K562 (cell line): ENCODE data around the gene PI4K2A. TPM values are rescaled to one million over a fixed set of nuclear protein-coding genes. Genes with fewer than 3 reads are reported as not detected.

ENCODE experiments used
- E2F1 ChIP-seq: sonication (generic); formaldehyde crosslinking; IDR thresholded peaks from 2 replicates; pipeline ENCODE4 v1.8.1; 2023; ENCODE audit warnings: mild to moderate bottlenecking, missing genetic modification reagents, moderate library complexity
- EWSR1 ChIP-seq: fragments of 450-650 bp; IDR thresholded peaks from 2 replicates; pipeline ENCODE4 v1.6.1; 2018; ENCODE audit warnings: borderline replicate concordance, mild to moderate bottlenecking, low read depth, moderate library complexity; ENCODE audit not compliant: partially characterized antibody
- FOSL1 ChIP-seq: fragments of 200-800 bp; sonication (Bioruptor generic); conservative IDR thresholded peaks from 2 replicates; pipeline ENCODE4 v1.6.1; 2016; ENCODE audit warnings: missing genetic modification characterization, missing compliant biosample characterization
- FOXA1 ChIP-seq: fragments of 450-650 bp; IDR thresholded peaks from 2 replicates; pipeline ENCODE4 v1.6.1; 2016; ENCODE audit warnings: mild to moderate bottlenecking, borderline replicate concordance
- IFI16 ChIP-seq: fragments of 250-450 bp; sonication (Bioruptor Pico); IDR thresholded peaks from 2 replicates; pipeline ENCODE4 v2.1.2; 2022; ENCODE audit warnings: mild to moderate bottlenecking, inconsistent platforms
- MCM3 ChIP-seq: fragments of 450-650 bp; IDR thresholded peaks from 2 replicates; pipeline ENCODE4 v1.6.1; 2016
- MED1 ChIP-seq: sonication (generic); formaldehyde crosslinking; IDR thresholded peaks from 2 replicates; pipeline ENCODE4 v1.8.1; 2023; ENCODE audit warnings: missing genetic modification reagents, borderline replicate concordance
- NCOR1 ChIP-seq: fragments of 450-650 bp; IDR thresholded peaks from 2 replicates; pipeline ENCODE4 v1.6.1; 2016; ENCODE audit warnings: mild to moderate bottlenecking, moderate library complexity
- NFE2 ChIP-seq: IDR thresholded peaks from 2 replicates; pipeline ENCODE4 v1.6.1; 2014; ENCODE audit warnings: antibody characterized with exemption, low read depth
- PTTG1 ChIP-seq: fragments of 450-650 bp; IDR thresholded peaks from 2 replicates; pipeline ENCODE4 v1.6.1; 2016; ENCODE audit warnings: low read depth, mild to moderate bottlenecking, missing genetic modification characterization, missing compliant biosample characterization
- RFX5 ChIP-seq: IDR thresholded peaks from 2 replicates; pipeline ENCODE4 v1.6.1; 2011; ENCODE audit warnings: low read depth, mild to moderate bottlenecking, improper control_type of control experiment, low read length
- STAT5A ChIP-seq: IDR thresholded peaks from 2 replicates; pipeline ENCODE4 v1.6.1; 2012; ENCODE audit warnings: low read length, inconsistent platforms, borderline replicate concordance
- ZBTB33 ChIP-seq: sonication (generic); formaldehyde crosslinking; IDR thresholded peaks from 2 replicates; pipeline ENCODE4 v1.8.1; 2023; ENCODE audit warnings: mild to moderate bottlenecking, missing genetic modification reagents
- ZNF311 ChIP-seq: fragments of 250-450 bp; sonication (Bioruptor Pico); IDR thresholded peaks from 2 replicates; pipeline ENCODE4 v1.4.0; 2020; ENCODE audit warnings: mild to moderate bottlenecking, moderate library complexity
- ZNF354B ChIP-seq: fragments of 250-450 bp; sonication (Bioruptor Pico); IDR thresholded peaks from 2 replicates; pipeline ENCODE4 v1.4.0; 2020
- ZNF764 ChIP-seq: fragments of 250-450 bp; sonication (Bioruptor Pico); IDR thresholded peaks from 2 replicates; pipeline ENCODE4 v1.4.0; 2020; ENCODE audit warnings: low read depth, mild to moderate bottlenecking, moderate library complexity
- polyA plus RNA-seq, 8 experiments: library from polyadenylated mRNA; depleted of rRNA in 4 of 8; stranded (reverse) in 5 of 8; unstranded in 3 of 8; fragments of >200 nt; fragmentation: Nextera tagmentation in 2 of 8; fragmentation: Illumina TruSeq in 1 of 8; extraction: Ambion mirVana in 2 of 8; extraction: Trizol in 1 of 8; gene quantifications; 2 replicates each; pipeline versions ENCODE4 v1.2.1 to v1.2.3, GENCODE V29; 2011 to 2014; ENCODE audit warnings: inconsistent platforms in 1 of 8, missing spikeins in 1 of 8
- total RNA-seq, 7 experiments: library from RNA; depleted of rRNA in 6 of 7; stranded (reverse); fragments of >200 nt in 6 of 7; fragmentation: Illumina TruSeq in 2 of 7; extraction: Trizol in 2 of 7; gene quantifications; 2 replicates each; pipeline versions ENCODE4 v1.2.1 to v1.2.3, GENCODE V29; 2011 to 2021; ENCODE audit warnings: low replicate concordance in 1 of 7
- TF ChIP-seq, protein P1 (sequence below): fragments of 200-800 bp; sonication (Bioruptor generic); IDR thresholded peaks from 2 replicates; pipeline ENCODE4 v1.6.1; 2017; ENCODE audit warnings: missing genetic modification characterization, missing compliant biosample characterization
- TF ChIP-seq, protein P2 (sequence below): fragments of 450-650 bp; formaldehyde crosslinking; IDR thresholded peaks from 2 replicates; pipeline ENCODE4 v1.4.0; 2020; ENCODE audit warnings: mild to moderate bottlenecking, moderate library complexity
- TF ChIP-seq, protein P3 (sequence below): fragments of 250-450 bp; sonication (Bioruptor Pico); IDR thresholded peaks from 2 replicates; pipeline ENCODE4 v1.5.0; 2021
- TF ChIP-seq, protein P4 (sequence below), 2 experiments: fragments of 250-450 bp in 1 of 2; fragments of 450-650 bp in 1 of 2; sonication (Bioruptor Pico) in 1 of 2; IDR thresholded peaks; 2 replicates each; pipeline versions ENCODE4 v1.6.1 to v1.8.0; 2016 to 2021; ENCODE audit warnings: mild to moderate bottlenecking in 2 of 2, moderate library complexity in 2 of 2, missing compliant biosample characterization in 1 of 2, missing genetic modification characterization in 1 of 2

PI4K2A gene
- total and polyA plus RNA-seq, 9 of the 15 experiments (the other 6 are each of a cell fraction or from before 2014, with no cell fraction given): 4.4 to 28.4 (median 16.5) TPM

DNA sequence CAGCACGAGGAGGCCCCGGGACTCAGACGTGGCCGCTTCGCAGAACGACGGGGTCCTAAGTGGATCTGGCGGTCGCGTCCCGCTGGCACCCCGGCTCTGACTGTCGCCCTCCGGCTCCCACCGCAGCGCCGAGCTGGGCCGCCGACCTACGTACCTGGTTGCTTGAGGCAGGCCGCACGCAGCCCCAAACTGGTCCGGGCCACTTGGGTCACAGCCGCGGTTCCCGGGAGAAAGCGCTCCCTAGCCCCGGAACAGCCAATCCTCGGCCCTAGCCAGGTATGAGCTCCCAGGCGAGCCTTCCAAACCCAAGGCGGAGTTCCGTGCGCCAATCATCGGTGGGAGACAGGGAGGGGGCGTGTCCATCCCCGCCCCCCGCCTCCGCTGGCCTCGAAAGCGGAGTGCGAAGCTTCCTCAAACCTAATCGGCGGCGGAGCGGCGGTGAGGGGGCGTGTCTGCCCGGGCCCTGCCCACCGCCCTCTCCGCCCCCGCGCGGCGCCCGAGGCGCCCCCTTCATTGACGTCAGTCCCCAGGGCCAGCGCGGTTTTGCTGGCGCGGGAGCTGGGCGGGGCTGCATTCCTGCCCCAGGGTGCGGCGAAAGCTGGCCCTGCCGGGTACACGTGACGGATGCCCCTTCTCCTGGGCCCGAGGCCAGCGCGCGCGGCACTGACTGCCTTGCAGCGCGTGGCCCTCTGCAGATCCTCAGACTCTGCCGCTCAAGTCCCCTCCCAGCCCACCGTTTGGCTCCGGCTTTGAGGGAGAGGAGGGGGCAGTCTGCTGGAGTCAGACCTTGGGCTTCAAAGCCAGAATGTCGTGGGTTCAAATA is 46.7 kb downstream of the PI4K2A start, which contains the start of gene AVPI1 (continued):
- TF ChIP-seq, protein P1, sequence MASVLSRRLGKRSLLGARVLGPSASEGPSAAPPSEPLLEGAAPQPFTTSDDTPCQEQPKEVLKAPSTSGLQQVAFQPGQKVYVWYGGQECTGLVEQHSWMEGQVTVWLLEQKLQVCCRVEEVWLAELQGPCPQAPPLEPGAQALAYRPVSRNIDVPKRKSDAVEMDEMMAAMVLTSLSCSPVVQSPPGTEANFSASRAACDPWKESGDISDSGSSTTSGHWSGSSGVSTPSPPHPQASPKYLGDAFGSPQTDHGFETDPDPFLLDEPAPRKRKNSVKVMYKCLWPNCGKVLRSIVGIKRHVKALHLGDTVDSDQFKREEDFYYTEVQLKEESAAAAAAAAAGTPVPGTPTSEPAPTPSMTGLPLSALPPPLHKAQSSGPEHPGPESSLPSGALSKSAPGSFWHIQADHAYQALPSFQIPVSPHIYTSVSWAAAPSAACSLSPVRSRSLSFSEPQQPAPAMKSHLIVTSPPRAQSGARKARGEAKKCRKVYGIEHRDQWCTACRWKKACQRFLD (CRISPR knock-in tag): peak; percentile 87
- TF ChIP-seq ZNF311 (CRISPR knock-in tag): no peak
- no peak for TF ChIP-seq ZNF764 (CRISPR knock-in tag)
- no peak; the same call in 1 of the 2 replicates for TF ChIP-seq E2F1 (CRISPR knock-in tag)
- 0 out of 2 replicates have a peak, but pooled peaks have one; percentile 17 for TF ChIP-seq NFE2
- peak; percentile 9; the same call in 1 of the 2 replicates for TF ChIP-seq NCOR1
- TF ChIP-seq STAT5A: no peak
- TF ChIP-seq IFI16: no peak
- no peak for TF ChIP-seq PTTG1 (tag)
- TF ChIP-seq EWSR1: no peak
- TF ChIP-seq MCM3: no peak
- TF ChIP-seq FOSL1 (tag): 0 out of 2 replicates have a peak, but pooled peaks have one; percentile 7
- TF ChIP-seq, protein P2, sequence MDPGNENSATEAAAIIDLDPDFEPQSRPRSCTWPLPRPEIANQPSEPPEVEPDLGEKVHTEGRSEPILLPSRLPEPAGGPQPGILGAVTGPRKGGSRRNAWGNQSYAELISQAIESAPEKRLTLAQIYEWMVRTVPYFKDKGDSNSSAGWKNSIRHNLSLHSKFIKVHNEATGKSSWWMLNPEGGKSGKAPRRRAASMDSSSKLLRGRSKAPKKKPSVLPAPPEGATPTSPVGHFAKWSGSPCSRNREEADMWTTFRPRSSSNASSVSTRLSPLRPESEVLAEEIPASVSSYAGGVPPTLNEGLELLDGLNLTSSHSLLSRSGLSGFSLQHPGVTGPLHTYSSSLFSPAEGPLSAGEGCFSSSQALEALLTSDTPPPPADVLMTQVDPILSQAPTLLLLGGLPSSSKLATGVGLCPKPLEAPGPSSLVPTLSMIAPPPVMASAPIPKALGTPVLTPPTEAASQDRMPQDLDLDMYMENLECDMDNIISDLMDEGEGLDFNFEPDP (CRISPR knock-in tag): no peak
- no peak for TF ChIP-seq ZNF354B
- no peak for TF ChIP-seq ZBTB33
- TF ChIP-seq RFX5: no peak
- no peak for TF ChIP-seq MED1 (CRISPR knock-in tag)
- TF ChIP-seq, protein P3, sequence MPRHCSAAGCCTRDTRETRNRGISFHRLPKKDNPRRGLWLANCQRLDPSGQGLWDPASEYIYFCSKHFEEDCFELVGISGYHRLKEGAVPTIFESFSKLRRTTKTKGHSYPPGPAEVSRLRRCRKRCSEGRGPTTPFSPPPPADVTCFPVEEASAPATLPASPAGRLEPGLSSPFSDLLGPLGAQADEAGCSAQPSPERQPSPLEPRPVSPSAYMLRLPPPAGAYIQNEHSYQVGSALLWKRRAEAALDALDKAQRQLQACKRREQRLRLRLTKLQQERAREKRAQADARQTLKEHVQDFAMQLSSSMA: no peak
- TF ChIP-seq, protein P4, sequence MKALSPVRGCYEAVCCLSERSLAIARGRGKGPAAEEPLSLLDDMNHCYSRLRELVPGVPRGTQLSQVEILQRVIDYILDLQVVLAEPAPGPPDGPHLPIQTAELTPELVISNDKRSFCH (CRISPR knock-in tag; IDR thresholded peaks at IDR 0.05): no peak
- TF ChIP-seq, protein P4 (tag; IDR thresholded peaks at IDR 0.05): no peak; the same call in none of the 2 replicates
- TF ChIP-seq FOXA1: no peak
